GM23338 (cell line): Measurements from ENCODE around the gene PODN. TPM values are rescaled to one million over a fixed set of nuclear protein-coding genes. Genes with fewer than 3 reads are reported as not detected.

Experiments
- ATAC-seq: fragments of 200-7000 bp; cut with Tn5 transposase; 3 replicates; pipeline ENCODE4 v1.9.1; 2020
- DNase-seq: peaks from one replicate; pipeline ENCODE4 v3.0.0-alpha.2; 2015; ENCODE audit warnings: low spot score
- H2AFZ ChIP-seq: fragments of 200-600 bp; sonication (generic); 2 replicates; pipeline ENCODE4 v1.8.0; 2016; ENCODE audit warnings: antibody characterized with exemption, mild to moderate bottlenecking, moderate library complexity
- H3F3A ChIP-seq: fragments of 200-600 bp; sonication (generic); replicated peaks from 2 replicates; pipeline ENCODE4 v1.8.0; 2017; ENCODE audit warnings: antibody characterized with exemption, mixed run types, low read depth
- H3K27ac ChIP-seq: fragments of 200-600 bp; sonication (generic); 2 replicates; pipeline ENCODE4 v1.6.1; 2016; ENCODE audit warnings: low read depth
- H3K27me3 ChIP-seq: fragments of 200-600 bp; sonication (generic); 2 replicates; pipeline ENCODE4 v1.8.0; 2016; ENCODE audit warnings: mild to moderate bottlenecking, mixed run types, moderate library complexity; ENCODE audit not compliant: insufficient read depth
- H3K36me3 ChIP-seq: fragments of 200-600 bp; sonication (generic); 2 replicates; pipeline ENCODE4 v1.8.0; 2016; ENCODE audit warnings: mild to moderate bottlenecking; ENCODE audit not compliant: insufficient read depth
- H3K4me1 ChIP-seq: fragments of 200-600 bp; sonication (generic); 2 replicates; pipeline ENCODE4 v1.8.0; 2016; ENCODE audit warnings: mild to moderate bottlenecking, moderate library complexity; ENCODE audit not compliant: insufficient read depth
- H3K4me2 ChIP-seq: fragments of 200-600 bp; sonication (generic); 2 replicates; pipeline ENCODE4 v1.7.1; 2017; ENCODE audit warnings: mixed run types
- H3K4me3 ChIP-seq: fragments of 200-600 bp; sonication (generic); 2 replicates; pipeline ENCODE4 v1.6.1; 2016; ENCODE audit warnings: mixed run types
- H3K79me2 ChIP-seq: fragments of 200-600 bp; sonication (generic); replicated peaks from 2 replicates; pipeline ENCODE4 v1.8.0; 2017; ENCODE audit warnings: mild to moderate bottlenecking; ENCODE audit not compliant: insufficient read depth
- H3K9me2 ChIP-seq: fragments of 200-600 bp; sonication (generic); 2 replicates; pipeline ENCODE4 v1.8.0; 2017; ENCODE audit not compliant: insufficient read depth
- H4K20me1 ChIP-seq: fragments of 200-600 bp; sonication (generic); replicated peaks from 2 replicates; pipeline ENCODE4 v1.8.0; 2017; ENCODE audit warnings: mild to moderate bottlenecking; ENCODE audit not compliant: insufficient read depth
- H3K27ac Mint-ChIP-seq: 2 replicates; pipeline ENCODE4 v1.8.0; 2020; ENCODE audit warnings: inconsistent platforms, mild to moderate bottlenecking, moderate library complexity, mixed read lengths
- H3K27me3 Mint-ChIP-seq: 3 replicates; pipeline ENCODE4 v1.8.0; 2022; ENCODE audit warnings: low read depth, mild to moderate bottlenecking, moderate library complexity, mixed read lengths, inconsistent platforms; ENCODE audit not compliant: insufficient read depth, poor library complexity
- H3K36me3 Mint-ChIP-seq: 3 replicates; pipeline ENCODE4 v1.8.0; 2021; ENCODE audit warnings: low read depth, mild to moderate bottlenecking, inconsistent platforms, moderate library complexity, mixed read lengths
- H3K4me1 Mint-ChIP-seq: 3 replicates; pipeline ENCODE4 v1.8.0; 2020; ENCODE audit warnings: mild to moderate bottlenecking, inconsistent platforms, mixed read lengths
- H3K4me3 Mint-ChIP-seq: 3 replicates; pipeline ENCODE4 v1.8.0; 2021; ENCODE audit warnings: moderate library complexity, mild to moderate bottlenecking, inconsistent platforms, mixed read lengths
- H3K9me3 Mint-ChIP-seq: 3 replicates; pipeline ENCODE4 v1.8.0; 2020; ENCODE audit warnings: moderate library complexity, mild to moderate bottlenecking, inconsistent platforms, mixed read lengths
- EZH2 ChIP-seq: fragments of 200-600 bp; sonication (generic); IDR thresholded peaks from one replicate; pipeline ENCODE4 v1.8.0; 2017; ENCODE audit warnings: antibody characterized with exemption, mild to moderate bottlenecking, low read depth; ENCODE audit not compliant: unreplicated experiment
- JUNB ChIP-seq: IDR thresholded peaks from one replicate; pipeline ENCODE4 v1.6.1; 2016; ENCODE audit warnings: antibody characterized with exemption; ENCODE audit not compliant: unreplicated experiment
- STAT1 ChIP-seq: IDR thresholded peaks from one replicate; pipeline ENCODE4 v1.6.1; 2016; ENCODE audit warnings: antibody characterized with exemption; ENCODE audit not compliant: unreplicated experiment
- ZNF331 ChIP-seq: fragments of 250-450 bp; sonication (Bioruptor Pico); IDR thresholded peaks from 2 replicates; pipeline ENCODE4 v1.5.0; 2020; ENCODE audit warnings: low read depth, mild to moderate bottlenecking, moderate library complexity
- polyA plus RNA-seq: library from polyadenylated mRNA; unstranded; fragments of >200 nt; fragmentation: Nextera tagmentation; extraction: Ambion mirVana; gene quantifications from 2 replicates; pipeline ENCODE4 v1.2.1, GENCODE V29; 2016
- total RNA-seq: library from RNA; depleted of rRNA; stranded (reverse); fragments of >200 nt; shearing (Covaris generic); gene quantifications from 2 replicates; pipeline ENCODE4 v1.2.3, GENCODE V29; 2014
- TF ChIP-seq, protein P1 (sequence below): IDR thresholded peaks from one replicate; pipeline ENCODE4 v1.6.1; 2018; ENCODE audit warnings: antibody characterized with exemption; ENCODE audit not compliant: unreplicated experiment

PODN gene
- total and polyA plus RNA-seq, 2 experiments from 2014 or later = 0.16 to 0.24 TPM

DNA sequence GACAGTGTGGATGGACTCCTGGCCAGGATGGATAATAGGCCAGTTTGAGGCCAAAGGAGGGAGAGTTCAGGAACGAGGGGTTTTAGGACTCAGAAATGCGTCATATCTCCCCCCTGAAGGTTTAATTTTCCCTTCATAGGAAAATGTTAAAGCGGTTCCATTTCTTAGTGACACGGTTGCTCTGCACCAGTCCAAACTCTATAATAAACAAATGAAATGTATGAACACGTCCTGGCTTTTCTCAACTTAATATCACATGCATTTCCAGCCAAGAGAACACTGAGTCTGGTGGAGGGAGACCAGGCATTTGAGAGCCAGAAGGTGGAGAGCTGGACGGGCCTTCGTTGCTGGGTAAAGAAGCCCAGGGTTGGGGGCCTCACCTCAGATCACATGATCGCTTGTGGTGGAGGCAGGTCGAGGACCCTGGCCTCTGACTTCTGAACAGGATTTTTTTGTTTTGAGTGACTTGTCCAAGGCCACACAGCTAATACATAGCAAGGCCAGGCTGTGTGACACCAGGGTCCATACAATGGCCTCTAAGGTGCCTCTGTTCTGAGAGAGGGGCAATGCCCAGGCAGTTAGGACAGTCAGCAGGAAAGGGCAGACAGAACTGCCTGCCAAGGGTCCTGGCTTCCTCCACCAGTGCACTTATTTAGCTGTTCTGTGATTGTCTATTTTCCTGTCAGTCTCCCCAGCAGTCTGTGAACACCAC lies 69.0 kb downstream of the PODN start:
- Histone ChIP-seq H3K4me1 (no peaks in the 10 kb centered on the region), H3K4me3 (no peak overlapping the region), H3F3A (no peaks in the 10 kb centered on the region), H3K27ac (no peak overlapping the region), H3K4me2 (no peak overlapping the region), H4K20me1 (no peaks in the 10 kb centered on the region), H2AFZ (no peak overlapping the region), H3K36me3 (no peaks in the 10 kb centered on the region), H3K79me2 (no peaks in the 10 kb centered on the region), H3K9me2 (no peaks in the 10 kb centered on the region), H3K27me3 (no peaks in the 10 kb centered on the region)
- no peak for ATAC-seq
- no peak for DNase-seq
- peaks cover 3% of the 10 kb centered on the region for H3K27me3 Mint-ChIP-seq
- H3K4me1 Mint-ChIP-seq = peaks cover 5% of the 10 kb centered on the region; the same call in 1 of the 3 replicates
- H3K4me3 Mint-ChIP-seq = no peak overlapping the region
- H3K36me3 Mint-ChIP-seq = peaks cover 3% of the 10 kb centered on the region; the same call in 1 of the 3 replicates
- TF ChIP-seq, protein P1, sequence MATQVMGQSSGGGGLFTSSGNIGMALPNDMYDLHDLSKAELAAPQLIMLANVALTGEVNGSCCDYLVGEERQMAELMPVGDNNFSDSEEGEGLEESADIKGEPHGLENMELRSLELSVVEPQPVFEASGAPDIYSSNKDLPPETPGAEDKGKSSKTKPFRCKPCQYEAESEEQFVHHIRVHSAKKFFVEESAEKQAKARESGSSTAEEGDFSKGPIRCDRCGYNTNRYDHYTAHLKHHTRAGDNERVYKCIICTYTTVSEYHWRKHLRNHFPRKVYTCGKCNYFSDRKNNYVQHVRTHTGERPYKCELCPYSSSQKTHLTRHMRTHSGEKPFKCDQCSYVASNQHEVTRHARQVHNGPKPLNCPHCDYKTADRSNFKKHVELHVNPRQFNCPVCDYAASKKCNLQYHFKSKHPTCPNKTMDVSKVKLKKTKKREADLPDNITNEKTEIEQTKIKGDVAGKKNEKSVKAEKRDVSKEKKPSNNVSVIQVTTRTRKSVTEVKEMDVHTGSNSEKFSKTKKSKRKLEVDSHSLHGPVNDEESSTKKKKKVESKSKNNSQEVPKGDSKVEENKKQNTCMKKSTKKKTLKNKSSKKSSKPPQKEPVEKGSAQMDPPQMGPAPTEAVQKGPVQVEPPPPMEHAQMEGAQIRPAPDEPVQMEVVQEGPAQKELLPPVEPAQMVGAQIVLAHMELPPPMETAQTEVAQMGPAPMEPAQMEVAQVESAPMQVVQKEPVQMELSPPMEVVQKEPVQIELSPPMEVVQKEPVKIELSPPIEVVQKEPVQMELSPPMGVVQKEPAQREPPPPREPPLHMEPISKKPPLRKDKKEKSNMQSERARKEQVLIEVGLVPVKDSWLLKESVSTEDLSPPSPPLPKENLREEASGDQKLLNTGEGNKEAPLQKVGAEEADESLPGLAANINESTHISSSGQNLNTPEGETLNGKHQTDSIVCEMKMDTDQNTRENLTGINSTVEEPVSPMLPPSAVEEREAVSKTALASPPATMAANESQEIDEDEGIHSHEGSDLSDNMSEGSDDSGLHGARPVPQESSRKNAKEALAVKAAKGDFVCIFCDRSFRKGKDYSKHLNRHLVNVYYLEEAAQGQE = no peak
- TF ChIP-seq STAT1 (no peak), ZNF331 (no peak)
- no peaks in the 10 kb centered on the region for H3K9me3 Mint-ChIP-seq
- no peak overlapping the region for H3K27ac Mint-ChIP-seq

DNA sequence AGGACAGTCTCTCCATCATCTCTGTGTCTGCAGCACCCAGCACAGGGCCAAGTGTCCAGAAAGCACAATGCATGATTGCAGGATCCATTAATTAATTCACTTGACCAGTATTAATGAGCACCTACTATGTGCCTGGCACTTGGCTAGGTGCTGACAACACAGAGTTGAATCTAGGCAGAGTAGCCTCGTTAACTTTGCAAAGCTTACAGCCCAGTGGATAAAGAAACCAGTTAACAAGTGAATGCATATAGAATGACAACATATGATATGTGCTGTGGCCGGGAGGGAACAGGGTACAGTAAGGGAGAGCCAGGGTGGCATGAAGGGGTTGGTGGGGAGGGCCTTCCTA lies 69.6 kb downstream of the PODN start:
- TF ChIP-seq EZH2 (no peak), JUNB (no peak)
- TF ChIP-seq, protein P1 = no peak

More for the DNA sequence above, 69.6 kb downstream of the PODN start:
- H3K27ac Mint-ChIP-seq = no peak overlapping the region
- ATAC-seq (no peak), DNase-seq (no peak)
- no peaks in the 10 kb centered on the region for H4K20me1 ChIP-seq
- H3K27me3 Mint-ChIP-seq = peaks cover 4% of the 10 kb centered on the region
- H3K4me3 Mint-ChIP-seq = no peak overlapping the region
- H3K4me1 ChIP-seq = no peaks in the 10 kb centered on the region
- H3K9me2 ChIP-seq = no peaks in the 10 kb centered on the region
- no peak overlapping the region for H3K27ac ChIP-seq
- no peaks in the 10 kb centered on the region for H3K79me2 ChIP-seq
- H3K4me1 Mint-ChIP-seq = peaks cover 5% of the 10 kb centered on the region; the same call in 1 of the 3 replicates
- H3K27me3 ChIP-seq = no peaks in the 10 kb centered on the region
- no peaks in the 10 kb centered on the region for H3K36me3 ChIP-seq
- H2AFZ ChIP-seq = no peak overlapping the region
- no peaks in the 10 kb centered on the region for H3F3A ChIP-seq
- H3K36me3 Mint-ChIP-seq = peaks cover 3% of the 10 kb centered on the region; the same call in 1 of the 3 replicates
- no peak overlapping the region for H3K4me2 ChIP-seq
- H3K4me3 ChIP-seq = no peak overlapping the region
- H3K9me3 Mint-ChIP-seq = no peaks in the 10 kb centered on the region
